Panc1 (cell line): ENCODE measurements around the gene SLC25A22. TPM values are rescaled to one million over a fixed set of nuclear protein-coding genes. Genes with fewer than 3 reads are reported as not detected.

ENCODE experiments used
- ATAC-seq: fragments of 200-7000 bp; cut with Tn5 transposase; 2 replicates; pipeline ENCODE4 v1.9.1; 2020; ENCODE audit warnings: mild to moderate bottlenecking, moderate library complexity
- BruUV-seq: library from RNA; stranded (reverse); fragments of 400-500 nt; replicated peaks from 2 replicates; lab custom pipeline; 2021; lab: Mats Ljungman, UMichigan
- CTCF ChIA-PET: fragments of 300-600 bp; sonication (Branson Sonifier 250); formaldehyde crosslinking; loops from one replicate; lab custom pipeline; 2022; ENCODE audit warnings: antibody characterized with exemption; lab: Charles Lee
- POLR2A ChIA-PET: fragments of 300-600 bp; sonication (Branson Sonifier 250); formaldehyde crosslinking; loops from one replicate; lab custom pipeline; 2022; ENCODE audit warnings: antibody characterized with exemption; lab: Charles Lee
- DNase-seq: peaks from one replicate; pipeline ENCODE4 v3.0.0-alpha.2; 2010; ENCODE audit warnings: low read depth, low spot score
- H3K27ac ChIP-seq: 2 replicates; pipeline ENCODE4 v1.5.1; 2011; ENCODE audit warnings: mild to moderate bottlenecking, low read length, inconsistent platforms
- H3K27me3 ChIP-seq: fragments of 200-500 bp; sonication (Bioruptor generic); 2 replicates; pipeline ENCODE4 v1.6.0; 2014; ENCODE audit warnings: low read length, inconsistent platforms; ENCODE audit not compliant: control insufficient read depth, insufficient read depth
- H3K36me3 ChIP-seq: fragments of 200-500 bp; sonication (Bioruptor generic); 2 replicates; pipeline ENCODE4 v1.5.1; 2014; ENCODE audit warnings: inconsistent platforms, mild to moderate bottlenecking, low read length, moderate library complexity; ENCODE audit not compliant: control insufficient read depth, insufficient read depth
- H3K4me1 ChIP-seq: 2 replicates; pipeline ENCODE4 v1.5.1; 2011; ENCODE audit warnings: inconsistent platforms, mild to moderate bottlenecking, low read length, moderate library complexity; ENCODE audit not compliant: control insufficient read depth, insufficient read depth
- H3K4me3 ChIP-seq, 2 experiments: 2 replicates each; pipeline ENCODE4 v1.5.1; 2011 to 2012; ENCODE audit warnings: low read depth in 2 of 2, low read length in 2 of 2, mild to moderate bottlenecking in 2 of 2, inconsistent platforms in 1 of 2, moderate library complexity in 1 of 2
- H3K9me3 ChIP-seq: fragments of 200-500 bp; sonication (Bioruptor generic); 2 replicates; pipeline ENCODE4 v1.5.1; 2014; ENCODE audit warnings: low read depth, mild to moderate bottlenecking, inconsistent platforms, low read length, moderate library complexity; ENCODE audit not compliant: control insufficient read depth, insufficient read depth
- POLR2AphosphoS5 ChIP-seq: IDR thresholded peaks from 2 replicates; pipeline ENCODE4 v1.6.1; 2012; ENCODE audit warnings: mild to moderate bottlenecking, low read depth, low read length, moderate library complexity
- SIN3A ChIP-seq: IDR thresholded peaks from 2 replicates; pipeline ENCODE4 v1.6.1; 2012; ENCODE audit warnings: low read depth, mild to moderate bottlenecking, low read length, moderate library complexity, borderline replicate concordance; ENCODE audit not compliant: insufficient read depth
- TCF7L2 ChIP-seq: IDR thresholded peaks from 2 replicates; pipeline ENCODE4 v1.6.1; 2011; ENCODE audit warnings: mild to moderate bottlenecking, low read depth, low read length, inconsistent platforms
- in situ Hi-C: cut with HindIII; loops from 2 replicates; pipeline ENCODE4 v1.10.0; 2016; ENCODE audit warnings: low sequenced_read_pairs, low pct_unique_long_range_greater_than_20kb
- intact Hi-C: fragments of 100-400 bp; cut with micrococcal nuclease; formaldehyde crosslinking; loops from one replicate; pipeline ENCODE4 v1.10.0; 2022; ENCODE audit not compliant: unreplicated experiment
- total RNA-seq: library from RNA; stranded (reverse); gene quantifications from one replicate; pipeline ENCODE4 v1.2.1, GENCODE V29; 2021; ENCODE audit not compliant: unreplicated experiment
- TF ChIP-seq, protein P1 (sequence below): fragments of 450-650 bp; IDR thresholded peaks from 2 replicates; pipeline ENCODE4 v1.5.1; 2017; ENCODE audit warnings: mild to moderate bottlenecking
- TF ChIP-seq, protein P2 (sequence below), 2 experiments: IDR thresholded peaks; 2 replicates each; pipeline ENCODE4 v1.6.1; 2011 to 2012; ENCODE audit warnings: low read depth in 2 of 2, control low read depth in 1 of 2, low read length in 1 of 2, mild to moderate bottlenecking in 1 of 2, moderate library complexity in 1 of 2; ENCODE audit not compliant: insufficient read depth in 1 of 2

Gene SLC25A22
- total RNA-seq, 1 experiment from 2014 or later = 119 TPM

DNA sequence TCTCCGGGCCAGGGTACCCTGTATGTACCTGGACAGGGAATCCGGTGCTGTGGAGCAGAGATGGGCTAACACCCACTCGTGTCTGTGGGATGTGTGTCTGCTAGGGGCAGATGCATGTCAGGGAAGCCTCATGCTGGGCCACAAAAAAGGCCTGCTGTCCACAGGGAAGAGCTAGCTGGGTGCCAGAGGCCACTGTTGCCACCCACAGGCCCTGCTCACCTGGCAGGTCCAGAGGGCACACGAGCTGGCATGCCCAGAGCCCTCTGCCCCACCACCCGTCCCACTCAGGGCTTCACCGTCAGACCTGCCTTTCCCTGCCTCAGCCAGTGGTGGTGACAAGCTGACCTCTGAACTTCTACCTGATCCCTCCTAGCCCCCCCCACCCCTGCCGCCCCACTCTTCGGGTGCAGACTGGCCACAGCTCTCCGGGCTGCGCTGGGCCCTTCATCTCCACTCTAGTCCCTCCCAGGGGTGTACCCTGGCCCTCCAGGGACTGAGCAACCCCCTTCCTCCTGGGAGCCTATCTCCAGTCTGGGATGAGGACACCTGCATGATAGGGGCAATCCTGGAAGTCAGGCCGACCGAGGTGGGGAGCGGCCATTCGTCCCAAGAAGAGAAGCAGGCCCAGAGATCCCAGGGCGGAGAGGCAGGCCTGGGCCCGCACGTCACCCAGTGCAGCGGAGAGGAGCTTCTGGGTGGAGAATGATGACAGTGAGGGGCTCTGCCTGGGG, 1.4 kb downstream of the SLC25A22 start:
- Histone ChIP-seq H3K4me1 (peaks cover 41% of the 10 kb centered on the region), H3K36me3 (no peaks in the 10 kb centered on the region; the same call in none of the 2 replicates), H3K27me3 (no peaks in the 10 kb centered on the region), H3K27ac (peak overlapping the region; percentile 93), H3K4me3 (peak overlapping the region; percentile 71 to 86), H3K9me3 (no peaks in the 10 kb centered on the region)
- BruUV-seq = no TSS peak
- DNase-seq (no peak), ATAC-seq (peak; percentile 5; the same call in 1 of the 2 replicates)
- ChIA-PET POLR2A (interaction anchor here (0.6 kb wide), 1 partner anchor 12 kb away, joined by 3 read pairs; no protein-coding TSS in a partner anchor), CTCF (no interaction called here)
- intact Hi-C loops = no loop called here
- in situ Hi-C loops = no loop called here
- TF ChIP-seq, protein P1, sequence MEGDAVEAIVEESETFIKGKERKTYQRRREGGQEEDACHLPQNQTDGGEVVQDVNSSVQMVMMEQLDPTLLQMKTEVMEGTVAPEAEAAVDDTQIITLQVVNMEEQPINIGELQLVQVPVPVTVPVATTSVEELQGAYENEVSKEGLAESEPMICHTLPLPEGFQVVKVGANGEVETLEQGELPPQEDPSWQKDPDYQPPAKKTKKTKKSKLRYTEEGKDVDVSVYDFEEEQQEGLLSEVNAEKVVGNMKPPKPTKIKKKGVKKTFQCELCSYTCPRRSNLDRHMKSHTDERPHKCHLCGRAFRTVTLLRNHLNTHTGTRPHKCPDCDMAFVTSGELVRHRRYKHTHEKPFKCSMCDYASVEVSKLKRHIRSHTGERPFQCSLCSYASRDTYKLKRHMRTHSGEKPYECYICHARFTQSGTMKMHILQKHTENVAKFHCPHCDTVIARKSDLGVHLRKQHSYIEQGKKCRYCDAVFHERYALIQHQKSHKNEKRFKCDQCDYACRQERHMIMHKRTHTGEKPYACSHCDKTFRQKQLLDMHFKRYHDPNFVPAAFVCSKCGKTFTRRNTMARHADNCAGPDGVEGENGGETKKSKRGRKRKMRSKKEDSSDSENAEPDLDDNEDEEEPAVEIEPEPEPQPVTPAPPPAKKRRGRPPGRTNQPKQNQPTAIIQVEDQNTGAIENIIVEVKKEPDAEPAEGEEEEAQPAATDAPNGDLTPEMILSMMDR = no peak
- TF ChIP-seq, protein P2, sequence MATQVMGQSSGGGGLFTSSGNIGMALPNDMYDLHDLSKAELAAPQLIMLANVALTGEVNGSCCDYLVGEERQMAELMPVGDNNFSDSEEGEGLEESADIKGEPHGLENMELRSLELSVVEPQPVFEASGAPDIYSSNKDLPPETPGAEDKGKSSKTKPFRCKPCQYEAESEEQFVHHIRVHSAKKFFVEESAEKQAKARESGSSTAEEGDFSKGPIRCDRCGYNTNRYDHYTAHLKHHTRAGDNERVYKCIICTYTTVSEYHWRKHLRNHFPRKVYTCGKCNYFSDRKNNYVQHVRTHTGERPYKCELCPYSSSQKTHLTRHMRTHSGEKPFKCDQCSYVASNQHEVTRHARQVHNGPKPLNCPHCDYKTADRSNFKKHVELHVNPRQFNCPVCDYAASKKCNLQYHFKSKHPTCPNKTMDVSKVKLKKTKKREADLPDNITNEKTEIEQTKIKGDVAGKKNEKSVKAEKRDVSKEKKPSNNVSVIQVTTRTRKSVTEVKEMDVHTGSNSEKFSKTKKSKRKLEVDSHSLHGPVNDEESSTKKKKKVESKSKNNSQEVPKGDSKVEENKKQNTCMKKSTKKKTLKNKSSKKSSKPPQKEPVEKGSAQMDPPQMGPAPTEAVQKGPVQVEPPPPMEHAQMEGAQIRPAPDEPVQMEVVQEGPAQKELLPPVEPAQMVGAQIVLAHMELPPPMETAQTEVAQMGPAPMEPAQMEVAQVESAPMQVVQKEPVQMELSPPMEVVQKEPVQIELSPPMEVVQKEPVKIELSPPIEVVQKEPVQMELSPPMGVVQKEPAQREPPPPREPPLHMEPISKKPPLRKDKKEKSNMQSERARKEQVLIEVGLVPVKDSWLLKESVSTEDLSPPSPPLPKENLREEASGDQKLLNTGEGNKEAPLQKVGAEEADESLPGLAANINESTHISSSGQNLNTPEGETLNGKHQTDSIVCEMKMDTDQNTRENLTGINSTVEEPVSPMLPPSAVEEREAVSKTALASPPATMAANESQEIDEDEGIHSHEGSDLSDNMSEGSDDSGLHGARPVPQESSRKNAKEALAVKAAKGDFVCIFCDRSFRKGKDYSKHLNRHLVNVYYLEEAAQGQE (IDR thresholded peaks at IDR 0.05; ENCODE audit: insufficient read depth in 1 of 2, low read depth in 2 of 2, low read length in 1 of 2) = no peak; a peak in 1 of 4 replicates
- TF ChIP-seq SIN3A (no peak), TCF7L2 (no peak), POLR2AphosphoS5 (no peak)

DNA sequence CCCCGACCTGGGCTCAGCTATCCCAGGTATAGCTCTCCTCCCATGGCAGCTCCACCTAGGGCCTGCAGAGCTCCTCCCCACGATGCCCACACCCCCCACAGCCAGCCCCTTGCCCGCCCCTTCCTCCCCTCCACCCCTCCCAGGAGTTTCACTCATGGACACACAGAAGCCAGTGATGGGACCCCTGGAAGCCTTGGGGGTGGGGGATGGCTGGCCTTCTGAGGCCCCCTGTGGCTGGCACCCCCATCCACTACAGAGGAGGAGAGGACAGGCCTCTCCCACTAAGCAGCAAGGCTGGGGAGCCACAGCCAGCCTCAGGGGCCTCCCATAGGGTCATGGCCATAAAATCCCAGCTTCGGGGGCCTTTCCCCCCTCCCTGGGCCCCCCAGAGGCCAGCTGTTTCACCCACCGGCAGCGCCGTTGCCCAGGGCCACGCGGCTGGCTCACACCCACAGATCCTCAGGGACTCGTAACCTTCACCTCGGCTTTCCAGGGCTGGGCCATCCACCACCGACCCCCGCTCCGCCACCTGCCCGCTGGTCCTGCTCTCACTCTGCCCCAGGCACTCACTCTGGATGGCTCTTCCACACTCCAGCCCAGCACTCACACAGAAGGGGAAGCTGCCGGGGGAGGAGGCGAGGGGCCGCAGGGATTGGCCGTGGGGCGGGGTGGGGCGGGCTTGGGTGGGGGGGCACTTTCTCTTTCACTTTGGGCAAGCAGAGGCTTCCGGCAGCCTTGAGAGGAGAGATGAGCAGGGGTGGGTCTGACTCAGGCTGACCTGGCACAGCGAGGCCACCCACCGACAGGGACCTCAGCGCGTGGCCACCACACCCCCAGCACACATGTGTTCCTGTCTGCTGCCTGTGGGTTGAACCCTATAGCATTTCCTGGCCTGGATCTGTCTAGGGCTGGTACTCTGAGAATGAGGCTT, 2.2 kb downstream of the SLC25A22 start:
- TF ChIP-seq, protein P1 = no peak
- TF ChIP-seq SIN3A (no peak), POLR2AphosphoS5 (peak; percentile 66)
- intact Hi-C loops = no loop called here
- H3K4me3 ChIP-seq = peak overlapping the region; percentile 71 to 86
- no peaks in the 10 kb centered on the region for H3K9me3 ChIP-seq
- H3K27me3 ChIP-seq = no peaks in the 10 kb centered on the region
- DNase-seq (no peak), ATAC-seq (peak; percentile 33)
- no TSS peak for BruUV-seq
- ChIA-PET POLR2A (interaction anchor here (0.8 kb wide), 1 partner anchor 26 kb away, joined by 3 read pairs; no protein-coding TSS in a partner anchor), CTCF (no interaction called here)
- in situ Hi-C loops = no loop called here
- no peaks in the 10 kb centered on the region; the same call in none of the 2 replicates for H3K36me3 ChIP-seq
- peaks cover 49% of the 10 kb centered on the region for H3K4me1 ChIP-seq
- peak overlapping the region; percentile 93 for H3K27ac ChIP-seq
